HG03565 (cell line): ENCODE data around the gene ZNF205.

Experiments used
- ATAC-seq: cut with Tn5 transposase; IDR thresholded peaks from one replicate; pipeline ENCODE4 v1.9.1; 2021; ENCODE audit warnings: mild to moderate bottlenecking, moderate library complexity; ENCODE audit not compliant: unreplicated experiment

The ZNF205 gene

GRCh38 chr16:3101018-3101840, 11.2 kb upstream of the ZNF205 start:
- ATAC-seq = no peak

GRCh38 chr16:3101841-3102470, 10.4 kb upstream of the ZNF205 start:
- ATAC-seq = no peak

- peak; percentile 76 for ATAC-seq
Measured at GRCh38 chr16:3106205-3106928, 6.0 kb upstream of the ZNF205 start.

GRCh38 chr16:3112881-3113574, 642 bp downstream of the ZNF205 start:
- ATAC-seq = no peak

- no peak for ATAC-seq
Measured at GRCh38 chr16:3113765-3114479, 1.5 kb downstream of the ZNF205 start.

GRCh38 chr16:3115003-3115402, 2.6 kb downstream of the ZNF205 start:
- no peak for ATAC-seq

- ATAC-seq = no peak
Measured at GRCh38 chr16:3115561-3115960, 3.2 kb downstream of the ZNF205 start.

- no peak for ATAC-seq
Measured at GRCh38 chr16:3118204-3118790, 5.9 kb downstream of the ZNF205 start.

- no peak for ATAC-seq
Measured at GRCh38 chr16:3118846-3119245, 6.5 kb downstream of the ZNF205 start.

GRCh38 chr16:3119286-3119685, 6.9 kb downstream of the ZNF205 start:
- no peak for ATAC-seq

GRCh38 chr16:3119701-3120408, 7.5 kb downstream of the ZNF205 start:
- no peak for ATAC-seq

GRCh38 chr16:3120435-3120834, 8.0 kb downstream of the ZNF205 start:
- ATAC-seq = no peak

- ATAC-seq = no peak
Measured at GRCh38 chr16:3121851-3122467, 9.6 kb downstream of the ZNF205 start.

GRCh38 chr16:3122926-3123570, 10.7 kb downstream of the ZNF205 start:
- no peak for ATAC-seq

GRCh38 chr16:3123986-3124886, 11.8 kb downstream of the ZNF205 start:
- peak; percentile 67 for ATAC-seq

GRCh38 chr16:3127745-3128144, 15.4 kb downstream of the ZNF205 start:
- no peak for ATAC-seq
